HG02759 (cell line): ENCODE results near the gene CRACR2B.

Experiments used
- ATAC-seq: cut with Tn5 transposase; IDR thresholded peaks from one replicate; pipeline ENCODE4 v1.9.1; 2021; ENCODE audit warnings: mild to moderate bottlenecking, moderate library complexity; ENCODE audit not compliant: unreplicated experiment

CRACR2B gene

GRCh38 chr11:794766-795633 is 32.7 kb upstream of the CRACR2B start:
- no peak for ATAC-seq

DNA sequence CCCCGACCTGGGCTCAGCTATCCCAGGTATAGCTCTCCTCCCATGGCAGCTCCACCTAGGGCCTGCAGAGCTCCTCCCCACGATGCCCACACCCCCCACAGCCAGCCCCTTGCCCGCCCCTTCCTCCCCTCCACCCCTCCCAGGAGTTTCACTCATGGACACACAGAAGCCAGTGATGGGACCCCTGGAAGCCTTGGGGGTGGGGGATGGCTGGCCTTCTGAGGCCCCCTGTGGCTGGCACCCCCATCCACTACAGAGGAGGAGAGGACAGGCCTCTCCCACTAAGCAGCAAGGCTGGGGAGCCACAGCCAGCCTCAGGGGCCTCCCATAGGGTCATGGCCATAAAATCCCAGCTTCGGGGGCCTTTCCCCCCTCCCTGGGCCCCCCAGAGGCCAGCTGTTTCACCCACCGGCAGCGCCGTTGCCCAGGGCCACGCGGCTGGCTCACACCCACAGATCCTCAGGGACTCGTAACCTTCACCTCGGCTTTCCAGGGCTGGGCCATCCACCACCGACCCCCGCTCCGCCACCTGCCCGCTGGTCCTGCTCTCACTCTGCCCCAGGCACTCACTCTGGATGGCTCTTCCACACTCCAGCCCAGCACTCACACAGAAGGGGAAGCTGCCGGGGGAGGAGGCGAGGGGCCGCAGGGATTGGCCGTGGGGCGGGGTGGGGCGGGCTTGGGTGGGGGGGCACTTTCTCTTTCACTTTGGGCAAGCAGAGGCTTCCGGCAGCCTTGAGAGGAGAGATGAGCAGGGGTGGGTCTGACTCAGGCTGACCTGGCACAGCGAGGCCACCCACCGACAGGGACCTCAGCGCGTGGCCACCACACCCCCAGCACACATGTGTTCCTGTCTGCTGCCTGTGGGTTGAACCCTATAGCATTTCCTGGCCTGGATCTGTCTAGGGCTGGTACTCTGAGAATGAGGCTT is 31.8 kb upstream of the CRACR2B start:
- peak; percentile 20 for ATAC-seq

- ATAC-seq = no peak
Observed at GRCh38 chr11:796565-797295, 31.0 kb upstream of the CRACR2B start.

- ATAC-seq = peak; percentile 49
Observed at GRCh38 chr11:797296-798092, 30.2 kb upstream of the CRACR2B start.

GRCh38 chr11:798093-798713 is 29.5 kb upstream of the CRACR2B start, which contains the start of gene SLC25A22:
TSS of gene SLC25A22 (minus strand) at chr11:798281. CDS start at chr11:795006, 3,275 bp downstream.
- ATAC-seq = peak; percentile 69

- no peak for ATAC-seq
Observed at GRCh38 chr11:799641-800316, 27.9 kb upstream of the CRACR2B start.

- ATAC-seq = no peak
Observed at GRCh38 chr11:800473-800872, 27.2 kb upstream of the CRACR2B start.

GRCh38 chr11:801097-801780 is 26.5 kb upstream of the CRACR2B start:
- no peak for ATAC-seq

DNA sequence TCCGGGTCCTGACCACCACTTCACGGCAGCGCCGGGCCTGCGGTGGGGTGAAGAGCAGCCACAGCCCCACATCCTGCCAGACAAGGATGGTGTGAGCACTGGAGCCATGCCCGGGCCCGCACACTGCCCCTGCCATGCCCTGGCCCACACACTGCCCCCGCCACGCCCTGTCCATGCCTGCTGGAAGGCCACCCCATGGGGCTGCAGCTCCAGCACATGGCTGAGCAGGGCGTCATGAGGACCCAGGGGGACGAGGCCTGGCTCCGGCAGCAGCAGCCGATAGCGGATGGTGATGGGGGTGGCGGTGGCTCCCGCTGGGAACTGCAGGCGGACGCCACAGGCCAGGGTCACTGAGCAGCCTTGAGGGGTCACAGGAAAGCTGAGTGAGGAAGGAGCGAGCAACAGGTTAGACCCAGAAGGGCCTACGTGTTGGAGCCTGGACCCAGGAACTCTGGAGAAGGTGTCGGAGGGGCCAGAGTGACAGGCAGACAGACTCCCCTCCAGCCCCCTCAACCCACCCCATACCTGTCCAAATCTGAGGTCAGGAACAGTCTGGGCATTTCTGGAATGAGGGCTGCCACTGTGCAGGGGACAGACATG is 25.6 kb upstream of the CRACR2B start:
- ATAC-seq = no peak

GRCh38 chr11:802693-803466 is 24.8 kb upstream of the CRACR2B start:
- no peak for ATAC-seq

DNA sequence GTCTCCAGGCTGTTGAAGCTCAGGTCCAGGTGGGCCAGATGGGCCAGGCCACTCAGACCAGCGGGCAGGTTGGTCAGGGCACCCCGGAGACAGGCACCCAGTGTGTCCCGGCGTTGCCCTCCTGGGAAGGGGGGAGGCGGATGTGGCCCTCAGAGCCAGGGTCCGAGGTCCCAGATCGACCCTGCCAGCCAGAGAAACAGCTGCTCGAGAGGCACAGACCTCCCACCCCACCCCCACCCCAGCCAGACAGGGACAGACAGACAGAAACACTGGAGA is 24.3 kb upstream of the CRACR2B start:
- ATAC-seq = no peak

- ATAC-seq = no peak
Observed at GRCh38 chr11:803770-804598, 23.7 kb upstream of the CRACR2B start.

GRCh38 chr11:804599-804964 is 23.1 kb upstream of the CRACR2B start:
- ATAC-seq = no peak

- no peak for ATAC-seq
Observed at GRCh38 chr11:808427-809286, 19.1 kb upstream of the CRACR2B start.

DNA sequence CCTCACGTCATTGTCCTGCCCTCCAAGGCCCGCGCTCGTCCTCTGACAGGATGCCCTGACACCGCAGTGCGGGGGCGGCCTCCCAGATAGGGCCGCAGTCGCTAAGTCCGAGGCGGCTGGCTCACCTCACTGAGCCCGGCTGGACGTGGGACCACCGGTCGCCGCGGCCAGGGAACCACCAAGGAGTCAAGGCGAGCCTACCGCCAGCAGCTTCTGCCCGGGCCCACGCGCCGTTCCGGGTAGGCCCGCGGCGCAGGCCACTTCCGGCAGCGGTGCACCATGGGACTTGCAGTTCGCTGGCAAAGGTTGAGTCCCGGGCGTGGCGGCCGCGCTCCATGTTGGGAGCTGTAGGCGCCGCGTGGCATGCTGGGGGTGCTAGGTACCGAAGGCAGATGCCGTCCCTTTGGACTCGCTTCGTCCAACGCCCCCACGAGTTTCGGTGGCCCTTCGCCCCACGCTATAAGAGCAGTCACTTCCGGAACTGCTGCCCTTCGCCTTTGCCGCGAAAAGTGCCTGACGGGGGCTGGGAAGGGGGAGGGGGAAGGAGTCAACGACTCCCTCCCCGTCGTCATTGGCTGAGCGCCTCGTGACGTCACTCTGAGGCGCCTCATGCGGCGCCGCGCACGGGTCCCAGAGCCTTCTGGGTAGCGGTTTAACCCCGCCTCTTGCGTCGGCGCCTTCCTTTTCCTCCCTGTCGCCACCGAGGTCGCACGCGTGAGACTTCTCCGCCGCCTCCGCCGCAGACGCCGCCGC is 18.3 kb upstream of the CRACR2B start, which contains the start of gene RPLP2:
Gene RPLP2, plus strand, starts transcription at position 681 of the 753 bp plus-strand sequence. CDS start 268 bp downstream, outside the sequence.
- peak; percentile 78 for ATAC-seq
